HepG2 (cell line): Measurements from ENCODE around the gene SIGLEC6. TPM values are rescaled to one million over a fixed set of nuclear protein-coding genes. Genes with fewer than 3 reads are reported as not detected.

Source experiments
- EP300 ChIP-seq, 3 experiments: sonication (generic) in 1 of 3; formaldehyde crosslinking in 1 of 3; IDR thresholded peaks; 2 replicates each; pipeline versions ENCODE4 v1.5.1 to v1.6.1; 2011 to 2020; ENCODE audit warnings: low read depth in 2 of 3, low read length in 2 of 3, borderline replicate concordance in 1 of 3, improper control_type of control experiment in 1 of 3, mild to moderate bottlenecking in 1 of 3, missing genetic modification reagents in 1 of 3, moderate library complexity in 1 of 3
- FOXJ3 ChIP-seq: sonication (generic); formaldehyde crosslinking; IDR thresholded peaks from 2 replicates; pipeline ENCODE4 v1.4.0; 2020; ENCODE audit warnings: missing genetic modification reagents, mild to moderate bottlenecking, borderline replicate concordance
- IRF9 ChIP-seq: sonication (generic); formaldehyde crosslinking; IDR thresholded peaks from 2 replicates; pipeline ENCODE4 v1.8.0; 2022; ENCODE audit warnings: missing genetic modification reagents, mild to moderate bottlenecking, borderline replicate concordance
- NFE2L1 ChIP-seq: sonication (generic); formaldehyde crosslinking; IDR thresholded peaks from 2 replicates; pipeline ENCODE4 v1.4.0; 2020; ENCODE audit warnings: missing genetic modification reagents, mild to moderate bottlenecking, borderline replicate concordance
- PRDM4 ChIP-seq: sonication (generic); formaldehyde crosslinking; IDR thresholded peaks from 2 replicates; pipeline ENCODE4 v1.9.0; 2021; ENCODE audit warnings: missing genetic modification reagents, borderline replicate concordance
- SMARCE1 ChIP-seq: fragments of 450-650 bp; IDR thresholded peaks from 2 replicates; pipeline ENCODE4 v1.6.1; 2017; ENCODE audit warnings: borderline replicate concordance
- TIGD3 ChIP-seq: sonication (generic); formaldehyde crosslinking; IDR thresholded peaks from 2 replicates; pipeline ENCODE4 v1.5.1; 2020; ENCODE audit warnings: mild to moderate bottlenecking, missing genetic modification reagents, borderline replicate concordance
- ZHX2 ChIP-seq, 2 experiments: sonication (generic) in 1 of 2; formaldehyde crosslinking in 1 of 2; IDR thresholded peaks; 2 replicates each; pipeline versions ENCODE4 v1.6.1 to v1.9.0; 2014 to 2022; ENCODE audit warnings: antibody characterized with exemption in 1 of 2, borderline replicate concordance in 1 of 2, inconsistent platforms in 1 of 2, low read depth in 1 of 2, missing genetic modification reagents in 1 of 2
- ZNF121 ChIP-seq: sonication (generic); formaldehyde crosslinking; IDR thresholded peaks from 2 replicates; pipeline ENCODE4 v1.5.0; 2020; ENCODE audit warnings: mild to moderate bottlenecking, missing genetic modification reagents
- ZNF512 ChIP-seq: sonication (generic); formaldehyde crosslinking; IDR thresholded peaks from 2 replicates; pipeline ENCODE4 v1.4.0; 2020; ENCODE audit warnings: mild to moderate bottlenecking, missing genetic modification reagents
- ZNF543 ChIP-seq: sonication (generic); formaldehyde crosslinking; IDR thresholded peaks from 2 replicates; pipeline ENCODE4 v1.4.0; 2020; ENCODE audit warnings: mild to moderate bottlenecking, missing genetic modification reagents
- ZNF576 ChIP-seq: sonication (generic); formaldehyde crosslinking; IDR thresholded peaks from 2 replicates; pipeline ENCODE4 v1.4.0; 2020; ENCODE audit warnings: mild to moderate bottlenecking, missing genetic modification reagents
- ZNF788 ChIP-seq: sonication (generic); formaldehyde crosslinking; IDR thresholded peaks from 2 replicates; pipeline ENCODE4 v1.5.0; 2020; ENCODE audit warnings: mild to moderate bottlenecking, missing genetic modification reagents, borderline replicate concordance
- polyA plus RNA-seq, 8 experiments: library from polyadenylated mRNA; depleted of rRNA in 3 of 8; stranded (reverse) in 7 of 8; unstranded in 1 of 8; fragments of >200 nt; fragmentation: Illumina TruSeq in 4 of 8; extraction: Trizol in 4 of 8; gene quantifications; 2 replicates each; pipeline versions ENCODE4 v1.2.1 to v1.2.3, GENCODE V29; 2011 to 2016; ENCODE audit warnings: low read depth in 4 of 8, missing spikeins in 1 of 8, mixed read lengths in 1 of 8; ENCODE audit not compliant: insufficient read depth in 1 of 8
- total RNA-seq, 5 experiments: library from RNA; depleted of rRNA; stranded (reverse); fragments of >200 nt; fragmentation: Illumina TruSeq; extraction: Trizol; gene quantifications; 2 replicates each; pipeline ENCODE4 v1.2.3, GENCODE V29; 2016; ENCODE audit warnings: low read depth in 1 of 5

The SIGLEC6 gene
- total and polyA plus RNA-seq, 2 of the 13 experiments (the other 11 are each of a cell fraction or from before 2014, with no cell fraction given): not detected

GRCh38 chr19:51552996-51553725, 21.7 kb upstream of the SIGLEC6 start (continued):
- TF ChIP-seq PRDM4 (0 out of 2 replicates have a peak, but pooled peaks have one; percentile 61), ZNF543 (CRISPR knock-in tag) (no peak), ZNF576 (CRISPR knock-in tag) (no peak), SMARCE1 (no peak), IRF9 (CRISPR knock-in tag) (no peak), ZHX2 (IDR thresholded peaks at IDR 0.05; ENCODE audit: low read depth) (no peak), ZHX2 (CRISPR knock-in tag; IDR thresholded peaks at IDR 0.05; ENCODE audit: borderline replicate concordance) (0 out of 2 replicates have a peak, but pooled peaks have one; percentile 47), EP300 (IDR thresholded peaks at IDR 0.05; ENCODE audit: low read depth in 2 of 2, low read length in 2 of 2) (no peak), EP300 (CRISPR knock-in tag; IDR thresholded peaks at IDR 0.05; ENCODE audit: borderline replicate concordance) (no peak), TIGD3 (CRISPR knock-in tag) (0 out of 2 replicates have a peak, but pooled peaks have one; percentile 67), FOXJ3 (CRISPR knock-in tag) (no peak), ZNF512 (no peak), NFE2L1 (no peak), ZNF788 (no peak), ZNF121 (CRISPR knock-in tag) (no peak)
